Anterior cingulate cortex (tissue), 58 donors: ENCODE measurements around the gene CTNNAL1.
"Not testable (repeated sequence)": the region's sequence is repeated elsewhere in the genome, so short reads cannot be mapped to it uniquely, and the experiment has no call there.

Experiments used
- DNase-seq, 58 donors: peaks; one replicate each; lab custom pipeline; 2025; lab: John Stamatoyannopoulos, UW

Gene CTNNAL1

GRCh38 chr9:108934323-108934893, 78.9 kb downstream of the CTNNAL1 start, which contains the start of gene ABITRAM:
Gene ABITRAM, plus strand, starts transcription at chr9:108934400. Its CDS starts 87 bp downstream, at chr9:108934487.
- peak in 56 of 58 donors; percentile 50 to 95 (median 83) for DNase-seq

- DNase-seq = peak; percentile 63 to 95 (median 88)
Observed at GRCh38 chr9:108933718-108934322, 79.5 kb downstream of the CTNNAL1 start, which contains the start of gene ELP1. Gene ELP1, minus strand, starts transcription at chr9:108934124. Its CDS starts 2,978 bp downstream, at chr9:108931146.

GRCh38 chr9:108933231-108933717, 80.0 kb downstream of the CTNNAL1 start:
- DNase-seq = peak in 11 of 58 donors; percentile 16 to 63 (median 30)

GRCh38 chr9:108928386-108928785, 84.9 kb downstream of the CTNNAL1 start:
- DNase-seq = no peak

- DNase-seq = no peak
Observed at GRCh38 chr9:108924466-108924865, 88.8 kb downstream of the CTNNAL1 start.

- DNase-seq = no peak
Observed at GRCh38 chr9:108921200-108921599, 92.1 kb downstream of the CTNNAL1 start.

DNA sequence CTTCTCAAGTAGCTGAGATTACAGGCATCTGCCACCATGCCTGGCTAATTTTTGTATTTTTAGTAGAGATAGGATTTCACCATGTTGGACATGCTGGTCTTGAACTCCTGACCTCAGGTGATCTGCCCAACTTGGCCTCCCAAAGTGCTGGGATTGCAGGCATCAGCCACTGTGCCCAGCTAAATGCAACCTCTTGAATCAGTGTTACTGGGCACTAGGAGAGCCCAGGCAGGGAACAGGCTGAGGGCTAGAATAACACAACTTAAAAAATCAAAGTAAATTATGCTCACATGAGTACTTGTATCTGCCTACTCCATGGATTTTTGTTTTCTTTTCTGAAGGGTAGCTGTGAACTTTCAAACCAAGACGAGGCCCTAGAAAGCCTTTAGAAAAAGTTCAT, 92.9 kb downstream of the CTNNAL1 start:
- DNase-seq = not testable (repeated sequence)

- no peak for DNase-seq
Observed at GRCh38 chr9:108919517-108919916, 93.8 kb downstream of the CTNNAL1 start.

DNA sequence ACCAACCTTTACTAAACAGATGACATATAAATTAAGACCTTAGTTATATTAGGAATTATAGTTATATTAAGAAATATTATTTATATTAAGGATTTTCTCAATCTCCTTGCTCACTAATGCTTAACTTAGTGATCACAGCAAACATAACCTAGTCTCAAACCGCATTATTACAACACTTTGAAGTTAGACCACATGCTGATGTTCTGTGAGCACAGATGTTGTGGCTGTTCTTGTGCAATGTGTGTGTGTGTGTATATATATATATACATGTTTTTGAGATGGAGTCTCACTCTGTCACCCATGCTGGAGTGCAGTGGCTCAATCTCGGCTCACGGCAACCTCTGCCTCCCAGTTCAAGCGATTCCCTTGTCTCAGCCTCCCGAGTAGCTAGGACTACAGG, 99.9 kb downstream of the CTNNAL1 start:
- DNase-seq = no peak

- DNase-seq = no peak
Observed at GRCh38 chr9:108911820-108912219, 101.5 kb downstream of the CTNNAL1 start.

DNA sequence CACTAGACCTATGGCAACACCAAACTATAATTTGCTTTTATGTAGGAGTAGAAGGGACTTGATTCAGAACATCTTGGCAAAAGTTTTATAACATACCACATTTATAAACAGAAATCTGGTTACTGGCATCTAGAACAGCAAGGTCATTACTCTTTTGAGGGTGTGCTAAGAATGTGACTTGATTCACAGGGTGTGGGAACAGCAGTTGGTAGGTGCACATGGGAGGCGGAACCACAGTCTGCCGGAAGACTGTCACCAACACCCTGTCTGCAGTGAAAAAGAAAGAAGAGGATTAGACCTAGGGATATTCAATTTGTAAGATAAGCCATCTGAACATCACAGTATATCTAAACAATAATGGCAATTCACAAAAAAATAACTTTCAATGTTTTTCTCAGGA, 102.4 kb downstream of the CTNNAL1 start:
- peak in 1 of 58 donors; percentile 6 for DNase-seq

GRCh38 chr9:108910402-108910801, 102.9 kb downstream of the CTNNAL1 start:
- no peak for DNase-seq

GRCh38 chr9:108905494-108905893, 107.8 kb downstream of the CTNNAL1 start:
- DNase-seq = no peak

- DNase-seq = no peak
Observed at GRCh38 chr9:108904161-108904560, 109.1 kb downstream of the CTNNAL1 start.

DNA sequence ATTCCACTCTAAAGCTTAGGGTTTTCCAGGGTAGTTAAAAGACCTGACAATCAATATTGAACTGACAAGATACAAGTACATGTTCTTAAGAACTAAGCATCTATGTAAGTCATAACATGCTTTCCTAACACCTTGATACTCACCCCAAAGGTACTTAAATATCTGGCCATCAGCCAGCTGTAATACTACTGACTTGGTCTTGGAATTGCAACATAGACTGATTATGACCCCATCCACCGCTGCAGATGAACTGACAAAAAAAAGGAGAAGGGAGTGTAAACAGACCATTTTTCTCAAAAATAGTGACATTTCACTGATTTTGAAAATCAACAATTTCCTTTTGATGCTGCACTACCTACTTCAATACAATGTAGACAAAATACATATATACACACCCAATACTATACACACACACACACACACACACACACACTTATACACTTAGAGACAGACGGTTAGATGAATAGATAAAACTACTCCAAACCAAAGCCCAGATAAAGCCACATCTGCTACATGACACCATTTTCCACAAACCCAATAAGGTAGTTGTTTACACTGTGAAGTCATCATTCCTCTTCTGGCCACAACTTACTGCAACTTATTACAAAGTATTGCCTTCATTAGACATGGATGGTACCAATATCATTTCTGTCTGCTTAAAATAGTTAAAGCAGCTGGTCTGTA, 109.7 kb downstream of the CTNNAL1 start:
- no peak for DNase-seq

GRCh38 chr9:108900176-108900575, 113.1 kb downstream of the CTNNAL1 start:
- DNase-seq = no peak

DNA sequence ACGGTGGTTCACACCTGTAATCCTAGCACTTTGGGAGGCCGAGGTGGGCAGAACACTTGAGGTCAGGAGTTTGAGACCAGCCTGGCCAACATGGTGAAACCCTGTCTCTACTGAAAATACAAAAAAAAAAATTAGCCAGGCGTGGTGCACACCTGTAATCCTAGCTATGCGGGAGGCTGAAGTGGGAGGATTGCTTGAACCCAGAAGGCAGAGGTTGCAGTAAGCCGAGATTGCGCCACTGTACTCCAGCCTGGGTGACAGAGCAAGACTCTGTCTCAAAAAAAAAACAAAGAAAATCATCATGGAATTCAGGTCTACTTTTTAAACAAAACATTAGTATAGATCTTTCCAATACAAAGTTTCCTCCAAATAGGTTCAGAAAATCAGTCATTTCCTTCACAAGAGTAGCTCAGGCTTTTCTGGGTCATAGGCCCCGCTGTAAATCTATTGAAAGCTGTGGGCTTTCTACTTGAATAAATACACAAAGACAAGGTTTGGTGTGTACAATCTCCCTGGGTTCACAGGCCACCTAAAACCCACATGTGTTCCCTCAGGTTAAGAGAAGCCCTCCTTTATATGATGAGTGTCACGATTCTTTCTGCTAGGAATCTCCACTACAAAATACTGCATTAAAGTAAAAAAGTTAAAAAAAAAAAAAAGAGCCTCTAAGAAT, 114.1 kb downstream of the CTNNAL1 start:
- not testable (repeated sequence) for DNase-seq

DNA sequence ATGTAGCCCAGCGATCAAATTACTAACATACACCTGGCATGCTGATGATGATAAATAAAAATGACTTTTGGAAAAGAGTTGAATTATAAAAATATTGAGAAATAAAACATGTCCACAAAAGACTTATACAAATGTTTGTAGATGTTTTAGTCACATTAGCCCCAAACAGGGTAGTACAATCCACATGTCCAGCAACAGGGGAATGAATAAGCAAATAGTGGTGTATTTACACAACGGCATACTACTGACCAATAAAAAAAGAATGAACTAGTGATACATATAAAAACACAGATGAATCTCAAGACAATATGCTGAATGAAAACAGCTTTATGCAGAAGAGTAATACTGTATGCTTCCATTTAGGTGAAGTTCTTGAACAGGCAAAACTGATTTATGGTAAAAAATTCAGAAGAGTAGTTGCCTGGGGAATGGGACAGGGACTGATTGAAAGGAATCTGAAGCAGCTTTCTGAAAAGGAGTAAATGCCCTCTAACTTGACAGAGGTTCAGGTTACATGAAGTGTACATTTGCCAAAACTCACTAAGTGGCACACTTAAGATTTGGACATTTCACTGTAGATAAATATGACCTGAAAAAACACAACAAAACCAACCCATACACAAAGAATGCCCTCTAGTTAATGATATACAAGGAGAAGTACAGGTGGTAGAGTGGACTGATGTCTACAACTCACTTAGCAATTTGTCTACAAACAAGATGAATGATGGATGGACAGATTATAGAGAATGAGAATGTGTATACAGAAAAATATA, 115.8 kb downstream of the CTNNAL1 start:
- no peak for DNase-seq

GRCh38 chr9:108894225-108894997, 118.9 kb downstream of the CTNNAL1 start:
- no peak for DNase-seq
